Measurements from ENCODE around the gene FHAD1. TPM values are rescaled to one million over a fixed set of nuclear protein-coding genes. Genes with fewer than 3 reads are reported as not detected.
"Not testable (repeated sequence)": the region's sequence is repeated elsewhere in the genome, so short reads cannot be mapped to it uniquely, and the experiment has no call there.

Gene FHAD1
- total RNA-seq, 1 donor from 2014 or later = 0.31 TPM

- DNase-seq = no peak
Observed at GRCh38 chr1:15305468-15305770, 58.4 kb downstream of the FHAD1 start.

DNA sequence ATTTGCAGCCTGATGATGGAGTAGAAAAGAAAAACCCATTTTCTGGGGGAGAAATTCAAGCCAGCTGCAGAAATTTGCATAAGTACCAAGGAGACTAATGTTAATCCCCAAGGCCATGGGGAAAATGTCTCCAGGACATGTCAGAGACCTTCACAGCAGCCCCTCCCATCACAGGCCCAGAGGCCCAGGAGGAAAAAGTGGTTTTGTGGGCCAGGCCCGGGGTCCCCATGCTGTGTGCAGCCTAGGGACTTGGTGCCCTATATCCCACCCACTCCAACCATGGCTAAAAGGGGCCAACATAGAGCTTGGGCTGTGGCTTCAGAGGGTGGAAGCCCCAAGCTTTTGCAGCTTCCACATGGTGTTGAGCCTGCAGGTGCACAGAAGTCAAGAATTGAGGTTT lies 59.3 kb downstream of the FHAD1 start:
- not testable (repeated sequence) for DNase-seq

- DNase-seq = no peak
Observed at GRCh38 chr1:15308135-15308534, 61.1 kb downstream of the FHAD1 start.

DNA sequence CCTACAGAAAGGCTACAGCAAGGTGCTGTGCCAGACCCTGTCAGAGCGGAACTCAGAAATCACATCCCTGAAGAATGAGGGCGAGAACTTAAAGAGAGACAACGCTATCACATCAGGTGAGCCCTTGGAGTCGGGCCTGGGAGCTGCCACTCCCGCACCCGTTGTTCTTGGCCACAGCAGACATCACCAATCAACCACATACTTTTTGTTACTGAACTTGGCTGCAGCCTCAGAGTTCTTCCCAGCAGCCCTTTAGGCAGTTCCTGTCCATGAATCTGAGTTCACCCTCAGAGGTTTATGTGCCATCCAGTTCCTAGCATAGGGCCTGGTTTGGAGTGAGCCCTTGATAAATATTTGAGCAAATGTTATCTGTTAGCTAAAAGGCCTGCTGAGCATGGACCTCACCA lies 61.6 kb downstream of the FHAD1 start:
- no peak for DNase-seq

DNA sequence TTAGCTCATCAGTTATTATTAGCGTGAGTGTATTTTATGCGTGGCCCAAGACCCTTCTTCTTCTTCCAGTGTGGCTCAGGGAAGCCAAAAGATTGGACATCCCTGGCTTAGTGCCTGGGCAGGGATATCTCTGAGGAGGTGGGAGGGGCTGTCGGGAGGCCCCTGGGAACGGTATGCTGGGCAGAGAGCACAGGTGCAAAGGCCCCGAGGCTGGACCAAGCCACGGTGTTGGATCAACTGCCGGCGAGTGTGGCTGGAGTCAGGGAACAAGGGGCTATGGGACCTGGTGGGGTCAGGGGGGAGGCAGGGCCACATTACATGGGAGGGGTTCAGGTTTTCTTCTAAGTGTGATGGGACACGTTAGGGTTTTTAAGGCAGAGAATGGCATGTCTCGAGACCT lies 62.7 kb downstream of the FHAD1 start:
- DNase-seq = no peak

DNA sequence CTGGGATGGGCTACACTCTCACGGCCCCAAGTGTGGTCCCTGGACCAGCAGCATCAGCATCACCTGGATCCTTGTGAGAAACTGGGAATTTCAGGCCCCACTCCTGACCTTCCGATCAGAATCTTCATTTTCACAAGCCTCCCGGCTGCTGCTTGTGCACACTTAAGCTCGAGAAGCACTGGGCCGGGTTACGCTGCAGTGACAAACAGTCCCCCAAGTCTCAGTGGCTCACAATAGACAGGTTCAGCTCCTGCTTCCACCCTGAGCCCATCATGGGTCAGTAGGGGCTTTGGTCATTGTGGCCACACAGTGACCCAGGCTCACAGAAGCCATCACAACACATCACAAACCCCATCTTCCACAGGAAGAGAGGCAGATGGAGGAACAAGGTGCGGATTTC lies 63.5 kb downstream of the FHAD1 start:
- DNase-seq = no peak

- DNase-seq = no peak
Observed at GRCh38 chr1:15311122-15311822, 64.2 kb downstream of the FHAD1 start.

GRCh38 chr1:15311880-15312279 lies 64.9 kb downstream of the FHAD1 start:
- no peak for DNase-seq

GRCh38 chr1:15312626-15313411 lies 65.8 kb downstream of the FHAD1 start:
- no peak for DNase-seq

GRCh38 chr1:15314328-15315281 lies 67.6 kb downstream of the FHAD1 start:
- DNase-seq = no peak

GRCh38 chr1:15315815-15316214 lies 68.8 kb downstream of the FHAD1 start:
- DNase-seq = no peak

DNA sequence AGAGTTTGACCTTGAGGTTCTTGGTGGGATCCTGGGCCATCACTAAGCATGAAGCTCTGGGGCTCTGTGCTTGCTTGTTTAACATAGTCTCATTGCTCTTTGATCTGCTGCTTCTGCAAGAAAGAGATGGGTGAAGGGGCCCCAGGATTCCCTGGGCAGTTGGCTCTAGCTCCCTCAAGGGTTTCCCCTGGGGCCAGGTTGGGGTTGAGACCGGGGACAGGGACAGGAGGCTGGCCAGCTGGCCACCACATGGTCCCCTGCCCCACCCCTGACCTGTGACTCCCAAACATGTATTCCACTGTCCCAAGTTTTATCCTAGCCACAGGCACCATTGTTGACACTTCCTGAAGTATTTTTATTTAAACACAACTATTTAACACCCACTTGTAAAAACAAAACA lies 69.5 kb downstream of the FHAD1 start:
- no peak for DNase-seq

GRCh38 chr1:15320267-15320666 lies 73.2 kb downstream of the FHAD1 start:
- DNase-seq = no peak

DNA sequence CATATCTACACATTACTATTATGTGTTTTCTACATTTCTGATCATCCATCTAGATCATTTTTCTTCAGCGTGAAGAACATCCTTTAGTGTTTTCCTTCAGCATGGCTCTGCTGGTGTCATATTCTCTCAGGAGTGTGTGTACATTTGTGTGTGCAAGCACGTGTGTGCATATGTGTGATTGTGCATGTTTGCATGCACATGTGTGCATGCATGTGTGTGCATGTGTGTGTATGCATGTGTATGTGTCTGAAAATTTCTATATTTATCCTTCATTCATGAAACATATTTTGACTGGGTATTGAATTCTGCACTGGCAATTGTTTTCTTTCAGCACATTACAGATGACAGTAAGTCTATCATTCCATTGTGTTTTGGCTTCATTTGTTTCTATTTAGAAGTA lies 74.6 kb downstream of the FHAD1 start:
- DNase-seq = no peak

GRCh38 chr1:15322648-15323350 lies 75.8 kb downstream of the FHAD1 start:
- DNase-seq = no peak

- DNase-seq = peak; percentile 27
Observed at GRCh38 chr1:15323351-15323988, 76.4 kb downstream of the FHAD1 start.

GRCh38 chr1:15323989-15324868 lies 77.2 kb downstream of the FHAD1 start:
- no peak for DNase-seq

DNA sequence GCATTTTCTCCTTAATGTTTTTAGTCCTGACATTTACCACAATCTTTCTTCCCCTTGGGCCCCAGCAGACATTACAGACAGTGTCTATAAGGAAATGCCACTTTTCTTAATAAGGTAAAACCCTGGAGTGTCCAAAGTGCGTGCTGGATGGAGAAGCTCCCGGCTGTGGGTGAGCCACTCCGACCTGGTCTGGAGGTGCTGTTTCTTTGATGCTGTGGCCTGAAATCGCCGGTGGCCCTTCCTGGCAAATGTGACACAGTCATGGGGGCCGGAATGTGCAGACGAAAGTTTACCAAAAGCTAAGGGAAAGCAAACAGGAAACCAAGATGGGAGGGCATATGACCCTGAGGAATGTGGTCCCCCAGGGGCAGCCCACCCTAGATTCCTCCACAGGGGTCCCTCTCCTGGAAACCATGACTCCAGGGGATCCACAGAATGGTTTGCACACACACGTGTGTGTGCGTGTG lies 77.9 kb downstream of the FHAD1 start:
- no peak for DNase-seq

DNA sequence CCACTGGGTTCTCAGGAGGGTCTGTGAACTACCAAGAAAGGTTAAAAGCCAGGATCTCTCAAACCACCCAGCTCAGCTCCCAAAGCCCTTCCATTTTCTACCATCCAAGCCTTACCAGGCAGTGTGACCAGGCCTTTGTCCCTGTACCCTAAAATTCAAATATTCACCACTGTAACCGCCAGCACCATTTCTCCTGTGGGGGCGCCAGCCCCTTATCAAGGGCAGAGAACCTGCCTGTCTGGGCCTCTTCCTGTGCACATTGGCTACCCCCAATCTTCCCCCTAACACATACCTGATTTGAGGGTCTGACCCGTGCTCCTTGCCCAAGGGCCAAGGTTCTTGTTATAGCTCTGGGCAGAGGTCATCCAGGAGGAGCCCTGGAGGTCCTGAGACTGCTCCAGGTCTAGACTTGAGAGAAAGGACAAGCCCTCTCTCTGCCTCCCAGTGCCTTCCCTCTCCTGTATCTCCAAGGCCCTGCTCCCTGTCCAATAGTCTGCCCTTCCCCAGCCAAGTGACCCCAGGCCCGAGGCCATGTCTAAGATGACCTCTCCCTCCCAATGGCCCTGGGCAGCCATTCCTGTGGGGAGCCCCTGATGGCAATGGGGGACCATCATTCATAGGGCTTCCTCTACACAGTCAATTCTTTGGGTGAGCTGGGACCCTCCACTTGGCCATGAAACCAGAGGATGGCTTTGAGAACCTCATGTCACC lies 78.5 kb downstream of the FHAD1 start:
- no peak for DNase-seq

All from occipital lobe (tissue), 2 donors.